OCI-M2 (cell line): ENCODE measurements around the gene PLXNA3.

Experiments
- DNase-seq: peaks from one replicate; lab custom pipeline; 2025; ENCODE audit not compliant: unreplicated experiment; lab: John Stamatoyannopoulos, UW

PLXNA3 gene

DNA sequence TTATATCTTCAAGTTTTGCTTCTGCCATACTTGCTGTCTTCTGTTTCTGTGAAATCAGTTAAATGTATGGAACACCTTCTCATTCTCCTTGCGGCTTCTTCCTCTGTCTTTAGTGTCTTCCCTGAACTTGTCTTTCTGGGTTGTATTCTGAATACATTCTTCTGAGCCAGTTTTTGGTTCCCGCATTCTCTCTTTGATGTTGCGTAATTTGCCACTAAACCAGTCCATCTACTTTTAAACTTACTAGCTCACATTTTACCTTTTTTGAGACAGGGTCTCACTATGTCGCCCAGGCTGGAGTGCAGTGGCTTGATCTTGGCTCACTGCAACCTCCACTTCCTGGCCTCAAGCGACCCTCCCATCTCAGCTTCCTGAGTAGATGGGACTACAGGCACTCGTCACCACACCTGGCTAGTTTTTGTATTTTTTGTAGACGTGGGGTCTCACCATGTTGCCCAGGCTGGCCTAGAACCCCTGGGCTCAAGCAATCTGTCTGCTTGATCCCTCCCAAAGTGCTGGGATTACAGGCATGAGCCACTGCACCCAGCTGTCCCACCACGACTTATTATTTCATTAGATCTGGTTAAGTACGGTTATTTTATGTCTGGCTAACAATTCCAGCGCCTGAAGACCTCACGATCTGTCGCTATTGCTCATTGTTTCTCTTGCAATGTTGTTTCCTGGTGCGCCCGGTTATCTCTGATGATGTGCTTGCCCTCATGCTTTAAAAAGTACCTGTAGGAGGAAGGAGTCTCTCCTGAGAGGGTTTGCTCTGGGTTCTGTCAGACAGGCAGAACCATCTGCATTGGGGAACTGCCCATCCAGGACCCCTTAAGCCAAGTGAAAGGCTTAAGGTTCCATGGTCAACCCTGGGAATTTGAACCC lies 67.8 kb downstream of the PLXNA3 start:
- DNase-seq = no peak

DNA sequence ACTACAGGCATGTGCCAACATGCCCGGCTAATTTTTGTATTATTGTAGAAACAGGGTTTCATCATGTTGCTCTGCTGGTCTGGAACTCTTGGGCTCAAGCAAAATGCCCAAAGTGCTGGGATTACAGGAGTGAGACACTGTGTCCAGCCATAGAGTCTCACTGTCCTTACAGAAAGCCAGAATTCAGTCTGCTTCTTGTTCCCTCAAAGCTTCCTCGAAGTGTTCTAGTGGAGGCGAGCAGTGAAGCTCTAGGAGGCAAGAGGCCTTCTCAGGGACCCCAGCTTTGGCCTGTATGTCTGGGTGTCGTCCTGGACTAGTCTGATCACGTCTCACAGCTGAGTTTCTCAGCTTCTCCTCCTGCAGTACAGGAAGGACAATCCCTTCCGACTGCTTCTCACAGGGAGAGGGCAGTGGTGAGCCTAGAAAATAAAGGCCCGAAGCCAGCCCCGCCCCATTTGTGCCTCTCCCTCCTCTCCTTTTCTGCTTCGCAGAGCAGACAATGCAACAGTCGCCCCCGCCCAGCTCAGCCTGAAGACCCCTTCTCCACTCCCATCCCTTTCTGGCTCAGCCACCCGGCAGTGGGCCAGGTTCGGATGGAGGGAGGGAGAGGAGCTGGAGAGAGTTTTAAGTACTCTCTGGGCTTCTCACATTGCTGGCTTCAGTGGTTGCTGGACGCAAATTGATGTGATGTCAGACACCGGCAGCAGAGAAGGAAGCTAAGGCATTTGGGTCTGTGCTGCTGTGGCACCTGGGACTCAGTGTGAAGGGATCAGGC lies 69.0 kb downstream of the PLXNA3 start:
- no peak for DNase-seq
